H1 (cell line): Measurements from ENCODE around the gene PAPOLA.

Source experiments
- CHD2 ChIP-seq: IDR thresholded peaks from 2 replicates; pipeline ENCODE4 v1.6.1; 2012; ENCODE audit warnings: low read length, improper control_type of control experiment
- CTCF ChIP-seq, 3 experiments: IDR thresholded peaks; 1 replicate in 2 of 3; 2 replicates in 1 of 3; pipeline versions ENCODE4 v1.5.1 to v1.6.1; 2011; ENCODE audit warnings: low read length in 3 of 3, mild to moderate bottlenecking in 3 of 3, inconsistent platforms in 2 of 3, low read depth in 1 of 3, moderate library complexity in 1 of 3; ENCODE audit not compliant: insufficient read depth in 1 of 3; ENCODE audit errors: control extremely low read depth in 1 of 3
- EZH2 ChIP-seq: fragments of 200-600 bp; sonication (generic); IDR thresholded peaks from 2 replicates; pipeline ENCODE4 v1.7.1; 2012; ENCODE audit warnings: low read depth, mild to moderate bottlenecking, moderate library complexity, low read length, inconsistent platforms; ENCODE audit not compliant: severe bottlenecking
- HDAC2 ChIP-seq, 2 experiments: fragments of 300-600 bp in 1 of 2; sonication (generic) in 1 of 2; IDR thresholded peaks; 2 replicates each; pipeline ENCODE4 v1.6.1; 2011 to 2012; ENCODE audit warnings: low read depth in 2 of 2, low read length in 2 of 2, mild to moderate bottlenecking in 2 of 2, moderate library complexity in 2 of 2, borderline replicate concordance in 1 of 2, inconsistent platforms in 1 of 2
- KDM4A ChIP-seq: IDR thresholded peaks from one replicate; pipeline ENCODE4 v1.7.1; 2012; ENCODE audit warnings: low read depth, mild to moderate bottlenecking, moderate library complexity, low read length, inconsistent platforms; ENCODE audit not compliant: severe bottlenecking
- POLR2A ChIP-seq, 2 experiments: IDR thresholded peaks; 1 replicate in 1 of 2; 2 replicates in 1 of 2; pipeline ENCODE4 v1.6.1; 2011; ENCODE audit warnings: low read depth in 2 of 2, low read length in 2 of 2, mild to moderate bottlenecking in 2 of 2; ENCODE audit errors: control extremely low read depth in 1 of 2
- TAF1 ChIP-seq: IDR thresholded peaks from 2 replicates; pipeline ENCODE4 v1.6.1; 2011; ENCODE audit warnings: mild to moderate bottlenecking, low read depth, low read length
- USF2 ChIP-seq: IDR thresholded peaks from 2 replicates; pipeline ENCODE4 v1.6.1; 2011; ENCODE audit warnings: low read length, improper control_type of control experiment

GRCh38 chr14:96582411-96582961 lies 80.3 kb downstream of the PAPOLA start:
- TF ChIP-seq USF2, result no peak
- TF ChIP-seq KDM4A, result no peak
- no peak for TF ChIP-seq CTCF (IDR thresholded peaks at IDR 0.05; ENCODE audit: control extremely low read depth in 1 of 3, insufficient read depth in 1 of 3, low read depth in 1 of 3, low read length in 3 of 3)
- no peak for TF ChIP-seq TAF1
- no peak for TF ChIP-seq POLR2A (IDR thresholded peaks at IDR 0.05; ENCODE audit: control extremely low read depth in 1 of 2, low read depth in 2 of 2, low read length in 2 of 2)
- TF ChIP-seq HDAC2 (IDR thresholded peaks at IDR 0.05; ENCODE audit: borderline replicate concordance in 1 of 2, low read depth in 2 of 2, low read length in 2 of 2), result no peak
- no peak for TF ChIP-seq CHD2
- TF ChIP-seq EZH2, result no peak
